Measurements from ENCODE around the gene ARSA.
"Not testable (repeated sequence)": the region's sequence is repeated elsewhere in the genome, so short reads cannot be mapped to it uniquely, and the experiment has no call there.

The ARSA gene
- total RNA-seq, result 11.2 to 97.0 (median 43.6) reads per million in 3 experiments

- peak; percentile 79 for DNase-seq
Measured at GRCh38 chr22:50627642-50628542, at the start of gene ARSA. TSS of gene ARSA (minus strand) at chr22:50628152. CDS start at chr22:50627779, 373 bp downstream.

- DNase-seq, result no peak
Measured at GRCh38 chr22:50676661-50677492, 48.9 kb upstream of the ARSA start.

GRCh38 chr22:50676180-50676636 lies 48.3 kb upstream of the ARSA start:
- no peak for DNase-seq

DNA sequence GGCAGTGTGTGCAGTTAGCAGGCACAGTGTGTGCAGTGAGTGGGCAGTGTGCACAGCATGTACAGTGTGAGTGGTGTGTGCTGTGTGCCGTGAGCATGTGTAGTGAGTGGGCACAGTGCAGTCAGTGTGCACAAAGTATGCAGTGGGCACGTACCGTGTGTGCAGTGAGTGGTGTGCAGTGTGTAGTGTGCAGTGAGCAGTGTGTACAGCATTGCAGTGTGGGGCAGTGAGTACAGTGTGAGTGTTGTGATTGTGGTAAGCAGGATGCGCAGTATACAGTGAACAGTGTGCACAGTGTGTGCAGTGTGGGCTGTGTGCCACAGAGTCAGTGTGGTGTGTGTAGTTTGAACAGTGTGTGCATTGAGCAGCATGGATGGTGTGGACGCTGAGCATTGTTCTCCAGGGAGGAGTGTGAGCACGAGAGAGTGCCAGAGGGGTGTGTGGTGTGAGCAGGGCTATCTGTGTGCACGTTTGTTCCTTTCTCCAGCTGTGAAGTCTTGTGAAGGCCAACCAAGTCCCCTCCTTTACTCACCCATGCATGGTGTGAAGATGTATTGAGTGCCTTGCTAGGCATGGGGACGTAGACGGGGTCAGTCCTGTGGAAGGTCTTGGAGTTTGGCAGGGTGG lies 47.7 kb upstream of the ARSA start:
- DNase-seq, result no peak

DNA sequence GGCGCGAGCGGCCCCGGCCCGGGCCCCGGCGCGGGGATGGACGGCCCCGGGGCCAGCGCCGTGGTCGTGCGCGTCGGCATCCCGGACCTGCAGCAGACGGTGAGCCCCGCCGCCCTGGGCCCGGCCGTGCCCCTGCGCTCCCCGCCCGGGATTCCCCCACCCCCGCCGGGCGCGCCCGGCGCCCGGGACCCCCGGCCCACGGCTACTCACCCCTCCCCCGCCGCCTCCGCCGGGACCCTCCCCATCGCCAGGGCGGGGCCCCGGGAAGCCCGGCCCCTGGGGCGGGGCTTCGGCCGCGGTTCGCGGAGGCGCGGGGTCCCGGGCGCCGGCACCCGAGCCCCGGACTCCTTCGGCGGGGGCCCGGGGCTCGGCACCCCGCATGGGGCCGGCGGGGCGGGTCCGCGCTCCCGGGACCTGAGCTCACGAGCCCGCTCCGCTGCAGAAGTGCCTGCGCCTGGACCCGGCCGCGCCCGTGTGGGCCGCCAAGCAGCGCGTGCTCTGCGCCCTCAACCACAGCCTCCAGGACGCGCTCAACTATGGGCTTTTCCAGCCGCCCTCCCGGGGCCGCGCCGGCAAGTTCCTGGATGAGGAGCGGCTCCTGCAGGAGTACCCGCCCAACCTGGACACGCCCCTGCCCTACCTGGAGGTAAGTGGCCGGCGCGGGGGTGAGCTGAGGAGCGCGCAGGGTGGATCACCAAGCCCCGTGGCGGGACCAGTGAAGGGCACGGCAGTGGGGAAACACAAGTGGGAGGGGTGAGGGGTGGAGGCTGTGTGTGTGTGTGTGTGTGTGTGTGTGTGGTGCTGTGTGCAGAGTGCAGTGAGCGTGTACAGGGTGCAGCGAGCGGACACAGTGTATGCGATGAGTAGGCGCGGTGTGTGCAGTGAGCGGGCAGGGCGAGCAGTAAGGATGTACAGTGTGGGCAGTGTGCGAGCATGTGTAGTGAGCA lies 46.9 kb upstream of the ARSA start:
- no peak for DNase-seq

DNA sequence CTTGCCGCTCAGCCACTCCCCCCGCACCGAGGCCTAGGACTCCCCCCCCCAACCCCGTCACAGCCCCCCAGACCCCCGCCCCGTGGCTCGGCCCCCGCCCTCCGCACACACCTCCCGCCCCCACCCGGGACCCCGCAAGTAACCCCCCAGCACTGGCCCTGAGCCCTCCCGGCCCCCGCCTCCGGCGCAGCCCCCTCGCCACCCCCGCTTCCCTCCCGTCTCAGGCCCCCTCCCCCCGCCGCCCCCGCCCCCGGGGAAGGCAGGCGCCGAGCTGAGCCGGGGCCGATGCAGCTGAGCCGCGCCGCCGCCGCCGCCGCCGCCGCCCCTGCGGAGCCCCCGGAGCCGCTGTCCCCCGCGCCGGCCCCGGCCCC lies 46.2 kb upstream of the ARSA start:
- DNase-seq, result no peak

GRCh38 chr22:50673231-50674129 lies 45.5 kb upstream of the ARSA start:
- peak; percentile 16 for DNase-seq

GRCh38 chr22:50672471-50673230 lies 44.7 kb upstream of the ARSA start, which contains the start of gene SHANK3:
TSS of gene SHANK3 (plus strand) at chr22:50672823.
- no peak for DNase-seq

GRCh38 chr22:50672041-50672440 lies 44.1 kb upstream of the ARSA start:
- DNase-seq, result no peak

- DNase-seq, result no peak
Measured at GRCh38 chr22:50671641-50672040, 43.7 kb upstream of the ARSA start.

- no peak for DNase-seq
Measured at GRCh38 chr22:50670914-50671538, 43.1 kb upstream of the ARSA start.

DNA sequence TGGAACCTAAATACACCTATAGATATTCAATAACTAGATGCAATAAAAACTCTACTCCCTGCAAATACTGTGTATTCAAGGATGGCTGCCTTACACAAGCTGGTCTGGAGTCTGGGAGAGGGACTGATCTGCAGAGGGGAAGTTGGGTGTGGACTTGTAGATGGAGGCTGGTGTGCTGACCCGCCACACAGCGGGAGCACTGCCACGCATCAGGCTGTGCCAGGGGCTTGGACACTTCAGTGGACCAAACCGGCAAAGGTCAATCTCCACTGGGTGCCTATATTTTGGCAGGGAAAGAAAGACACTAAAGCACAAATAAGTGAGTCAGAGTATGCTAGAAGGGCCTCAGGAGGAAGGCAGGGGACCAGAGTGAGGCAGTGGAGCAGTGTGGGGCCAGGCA lies 42.6 kb upstream of the ARSA start:
- DNase-seq, result no peak

DNA sequence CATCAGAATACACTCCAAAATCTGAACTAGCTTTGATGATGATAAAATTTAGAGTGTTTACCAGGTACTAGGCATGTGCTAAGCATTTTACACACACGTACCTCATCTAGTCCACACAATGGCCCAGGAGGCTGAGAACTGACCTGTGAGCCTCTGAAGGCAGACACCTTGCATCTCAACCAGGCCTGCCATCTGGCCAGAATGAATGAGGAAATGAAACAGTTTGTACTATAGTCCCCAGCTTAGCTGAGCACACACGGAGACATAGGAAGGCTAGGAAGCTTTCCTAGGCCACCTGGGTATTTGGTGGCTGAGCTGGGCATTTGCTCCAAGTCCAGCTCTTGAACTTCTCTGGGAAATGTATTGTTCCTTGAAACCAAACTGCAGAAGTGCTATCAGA lies 37.8 kb upstream of the ARSA start:
- DNase-seq, result no peak

DNA sequence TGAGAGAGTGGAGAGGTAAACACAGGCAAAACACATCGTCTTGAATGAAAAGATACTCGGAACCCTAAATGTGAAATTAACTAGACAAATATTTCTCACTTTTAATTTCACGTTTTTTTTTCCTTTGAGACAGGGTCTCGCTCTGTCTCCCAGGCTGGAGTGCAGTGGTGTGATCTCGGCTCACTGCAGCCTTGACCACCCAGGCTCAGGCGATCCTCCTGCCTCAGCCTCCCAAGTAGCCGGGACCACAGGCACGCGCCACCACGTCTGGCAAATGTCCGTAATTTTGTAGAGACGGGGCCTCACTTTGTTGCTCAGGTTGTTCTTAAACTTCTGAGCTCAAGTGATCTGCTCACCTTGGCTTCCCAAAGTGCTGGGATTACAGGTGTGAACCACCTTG lies 37.3 kb upstream of the ARSA start:
- DNase-seq, result no peak

DNA sequence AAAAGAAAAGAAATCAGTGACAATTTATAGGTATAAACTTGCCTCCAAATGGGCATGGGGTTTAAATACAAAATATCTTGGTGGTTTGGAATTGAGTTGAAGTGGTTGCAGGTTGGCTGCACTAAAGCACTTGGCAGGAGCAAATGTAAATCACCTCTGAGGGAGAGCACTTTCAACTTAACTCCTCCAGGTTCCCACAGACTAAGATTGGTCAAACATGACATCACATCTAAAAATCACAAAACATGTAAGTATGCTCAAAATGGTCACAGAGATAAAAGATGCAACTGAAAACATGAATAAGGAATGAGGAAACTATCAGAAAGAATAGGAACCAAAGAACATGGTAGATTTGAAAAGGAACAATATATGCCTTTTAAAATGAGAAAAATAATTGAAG lies 32.4 kb upstream of the ARSA start:
- DNase-seq, result no peak

DNA sequence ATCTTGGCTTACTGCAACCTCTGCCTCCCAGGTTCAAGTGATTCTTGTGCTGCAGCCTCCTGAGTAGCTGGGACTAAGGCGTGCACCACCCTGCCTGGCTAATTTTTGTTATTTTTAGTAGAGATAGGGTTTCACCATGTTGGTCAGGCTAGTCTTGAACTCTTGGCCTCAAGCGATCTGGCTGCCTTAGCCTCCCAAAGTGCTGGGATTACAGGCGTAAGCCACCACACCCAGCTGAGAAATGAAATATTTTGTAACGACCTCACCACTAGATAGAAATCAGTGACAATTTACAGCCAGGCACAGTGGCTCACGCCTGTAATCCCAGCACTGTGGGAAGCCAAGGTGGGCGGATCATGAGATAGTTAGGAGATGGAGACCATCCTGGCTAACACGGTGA lies 31.8 kb upstream of the ARSA start:
- not testable (repeated sequence) for DNase-seq

- DNase-seq, result no peak
Measured at GRCh38 chr22:50657925-50658324, 30.0 kb upstream of the ARSA start.

- no peak for DNase-seq
Measured at GRCh38 chr22:50656122-50657070, 28.4 kb upstream of the ARSA start.

All from central memory CD4-positive, alpha-beta T cell (primary cell).